Left renal pelvis (tissue), 4 donors: ENCODE data around the gene ZC3H10. TPM values are rescaled to one million over a fixed set of nuclear protein-coding genes. Genes with fewer than 3 reads are reported as not detected.
"Not testable (repeated sequence)": the region's sequence is repeated elsewhere in the genome, so short reads cannot be mapped to it uniquely, and the experiment has no call there.

Source experiments
- DNase-seq, 4 donors: peaks; one replicate each; pipeline ENCODE4 v3.0.0-alpha.2; 2013; ENCODE audit warnings: low read depth in 4 of 4, low spot score in 3 of 4
- polyA plus RNA-seq, 4 donors: library from polyadenylated mRNA; unstranded; fragments of 120-200 nt; gene quantifications; one replicate each; pipeline ENCODE4 v1.2.1, GENCODE V29; 2013; ENCODE audit not compliant: insufficient read length in 4 of 4

Gene ZC3H10
- polyA plus RNA-seq, 4 donors, result 4.7 to 6.5 (median 5.7) TPM

DNA sequence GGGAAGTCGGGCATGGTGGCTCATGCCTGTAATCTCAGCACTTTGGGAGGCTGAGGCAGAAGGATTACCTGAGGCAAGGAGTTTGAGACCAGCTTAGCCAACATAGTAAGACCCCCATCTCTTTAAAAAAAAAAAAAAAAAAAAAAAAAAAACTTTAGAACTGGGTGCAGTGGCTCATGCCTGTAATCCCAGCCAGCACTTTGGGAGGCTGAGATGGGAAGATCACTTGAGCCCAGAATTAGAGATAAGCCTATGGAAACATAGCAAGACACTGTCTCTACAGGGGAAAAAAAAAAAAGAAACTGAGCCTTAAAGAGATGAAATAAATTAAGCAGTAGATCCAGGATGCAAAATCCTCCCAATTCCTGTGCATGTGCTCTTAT, 15.4 kb upstream of the ZC3H10 start:
- no peak for DNase-seq

DNA sequence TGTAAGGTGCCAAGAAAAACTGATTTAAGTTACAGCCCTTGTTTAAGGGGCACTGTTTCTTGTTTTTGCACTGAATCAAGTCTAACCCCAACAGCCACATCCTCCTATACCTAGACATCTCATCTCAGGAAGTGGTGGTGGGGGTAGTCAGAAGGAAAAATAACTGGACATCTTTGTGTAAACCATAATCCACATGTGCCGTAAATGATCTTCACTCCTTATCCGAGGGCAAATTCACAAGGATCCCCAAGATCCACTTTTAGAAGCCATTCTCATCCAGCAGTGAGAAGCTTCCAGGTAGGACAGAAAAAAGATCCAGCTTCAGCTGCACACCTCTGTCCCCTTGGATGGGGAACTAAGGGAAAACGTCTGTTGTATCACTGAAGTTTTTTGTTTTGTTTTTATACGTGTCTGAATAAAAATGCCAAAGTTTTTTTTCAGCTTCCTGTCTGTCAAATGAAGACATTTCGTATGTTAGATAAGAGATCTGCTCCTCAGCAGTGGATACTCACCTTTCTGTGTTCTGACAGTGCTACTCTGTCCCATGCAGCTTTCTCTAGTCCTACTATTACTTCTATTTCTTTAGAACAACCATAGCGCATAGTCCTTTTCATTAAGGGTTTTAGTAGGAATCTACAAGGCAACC, 14.9 kb upstream of the ZC3H10 start:
- DNase-seq, result no peak

DNA sequence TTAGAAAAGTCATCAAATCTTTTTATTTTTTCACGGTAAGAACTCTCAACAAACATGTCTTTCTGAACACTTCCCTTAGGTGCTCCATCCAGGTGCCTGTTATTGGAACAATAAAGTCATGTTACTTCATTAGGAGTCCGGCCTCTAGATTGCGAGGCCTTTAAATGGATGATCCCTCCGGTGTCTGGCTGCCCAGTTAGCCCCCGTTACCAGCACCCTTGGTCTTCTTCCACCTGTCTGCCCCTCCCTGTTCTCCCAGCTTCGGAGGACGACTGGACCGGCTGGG, 14.3 kb upstream of the ZC3H10 start:
- DNase-seq, result no peak

DNA sequence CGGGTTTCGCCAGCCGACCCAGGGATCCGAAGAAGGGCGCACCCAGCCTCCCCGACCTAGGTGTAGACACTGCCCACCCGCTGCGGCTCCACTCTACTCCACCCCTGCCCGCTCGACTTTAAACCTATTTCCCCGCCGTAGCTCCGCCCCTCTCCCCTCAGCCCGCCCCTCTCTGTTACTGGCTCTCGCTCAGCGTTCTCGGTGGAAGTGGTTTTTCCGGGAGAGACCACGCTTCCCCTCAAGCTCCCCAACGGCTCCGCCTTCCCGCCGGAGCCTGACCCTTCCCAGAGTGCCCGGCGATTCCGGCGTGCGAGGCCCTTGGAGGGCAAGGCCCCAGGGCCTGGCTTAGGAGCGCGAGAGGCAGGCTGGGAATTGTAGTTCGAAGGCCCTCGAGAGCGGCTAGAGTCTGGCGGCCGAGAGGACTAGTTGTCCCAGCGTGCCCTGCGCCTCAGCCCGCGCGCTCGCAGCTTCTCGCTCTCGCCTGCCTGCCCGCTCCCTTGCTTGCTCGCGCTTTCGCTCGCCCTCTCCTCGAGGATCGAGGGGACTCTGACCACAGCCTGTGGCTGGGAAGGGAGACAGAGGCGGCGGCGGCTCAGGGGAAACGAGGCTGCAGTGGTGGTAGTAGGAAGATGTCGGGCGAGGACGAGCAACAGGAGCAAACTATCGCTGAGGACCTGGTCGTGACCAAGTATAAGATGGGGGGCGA, 13.8 kb upstream of the ZC3H10 start, which contains the start of gene PA2G4:
Gene PA2G4, plus strand, starts transcription at position 451 of the 706 bp plus-strand sequence. Its CDS starts 179 bp downstream, at position 630.
- peak; percentile 95 to 98 (median 97) for DNase-seq

DNA sequence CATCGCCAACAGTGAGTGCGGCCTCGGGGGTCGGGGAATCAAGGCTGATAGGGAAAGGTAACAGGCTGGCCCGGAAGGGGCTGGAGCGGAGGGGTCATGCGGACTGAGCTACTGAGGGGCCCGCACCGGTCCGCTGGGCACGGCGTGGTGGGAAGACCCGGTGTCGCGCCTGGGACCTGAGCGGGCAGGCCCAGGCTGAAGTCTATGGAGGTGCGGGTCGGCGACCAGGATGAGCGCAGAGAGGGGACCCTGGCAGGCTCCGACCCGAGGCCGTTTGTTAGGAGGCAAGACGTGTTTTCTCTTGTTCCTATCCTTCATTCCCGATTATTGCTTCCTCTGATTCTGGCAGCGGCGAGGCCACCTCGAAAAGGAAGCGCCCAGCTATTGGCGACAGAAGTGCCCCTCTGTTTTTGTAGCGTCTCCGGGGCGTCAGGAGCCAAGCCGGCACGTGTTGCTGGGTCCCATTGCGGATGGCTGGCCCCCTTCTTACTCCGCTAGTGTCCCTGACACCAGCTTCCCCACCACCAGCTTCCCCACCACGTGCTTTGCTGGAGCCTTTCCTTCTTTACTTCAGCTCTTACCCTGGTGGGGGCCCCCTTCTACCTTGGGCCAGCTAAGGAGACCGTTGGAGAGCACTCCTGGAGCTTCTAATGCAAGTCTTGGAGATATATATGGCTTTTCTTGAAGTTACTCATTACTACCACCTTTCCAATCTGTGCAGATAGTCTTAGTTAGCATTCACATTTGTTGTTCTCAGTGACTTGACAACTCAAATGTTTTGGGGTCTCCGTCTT, 13.1 kb upstream of the ZC3H10 start:
- DNase-seq, result no peak

DNA sequence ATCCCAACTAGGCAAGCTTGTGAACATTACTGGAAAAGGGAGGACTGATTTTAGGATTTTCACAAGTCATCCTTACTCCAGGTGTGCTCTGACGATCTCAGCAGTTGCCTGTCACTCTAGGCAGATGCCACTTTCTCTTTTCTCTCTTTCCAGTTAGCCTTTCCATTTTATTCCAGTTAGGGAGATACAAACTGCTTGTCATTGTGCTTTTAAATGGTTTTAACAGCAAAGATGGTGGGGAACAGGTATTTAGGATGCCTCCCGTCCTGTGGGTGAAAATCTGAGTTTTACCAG, 12.5 kb upstream of the ZC3H10 start:
- no peak for DNase-seq

DNA sequence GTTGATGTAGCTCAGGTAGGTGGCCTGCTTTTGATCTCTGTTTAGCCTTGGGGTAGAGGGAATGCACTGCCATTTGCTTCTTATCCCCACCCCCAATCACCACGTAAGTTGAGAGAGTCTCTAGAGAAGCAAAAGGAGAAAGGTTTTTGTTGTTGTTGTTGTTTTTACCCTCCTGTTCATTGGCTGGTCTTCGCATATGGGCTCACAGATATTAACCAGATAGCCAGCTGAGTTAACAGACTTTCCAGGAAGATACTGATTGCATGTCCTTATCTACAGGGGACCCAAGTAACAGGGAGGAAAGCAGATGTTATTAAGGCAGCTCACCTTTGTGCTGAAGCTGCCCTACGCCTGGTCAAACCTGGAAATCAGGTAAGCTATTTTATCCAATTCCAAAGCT, 10.8 kb upstream of the ZC3H10 start:
- no peak for DNase-seq

DNA sequence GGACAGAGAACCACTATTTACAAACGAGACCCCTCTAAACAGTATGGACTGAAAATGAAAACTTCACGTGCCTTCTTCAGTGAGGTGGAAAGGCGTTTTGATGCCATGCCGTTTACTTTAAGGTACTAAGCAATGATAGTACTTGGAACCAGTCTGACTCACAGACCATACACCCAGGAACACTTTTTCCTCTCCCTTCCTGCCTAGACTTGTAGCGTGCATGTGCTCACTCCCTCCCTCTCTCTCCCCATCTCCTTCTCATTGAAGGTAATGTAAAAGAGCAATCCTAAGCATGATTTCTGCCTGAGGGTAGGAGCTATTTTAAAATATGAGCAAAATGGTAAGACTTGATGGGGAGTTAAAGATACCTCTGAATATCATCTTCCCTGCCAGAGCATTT, 7.5 kb upstream of the ZC3H10 start:
- DNase-seq, result no peak

DNA sequence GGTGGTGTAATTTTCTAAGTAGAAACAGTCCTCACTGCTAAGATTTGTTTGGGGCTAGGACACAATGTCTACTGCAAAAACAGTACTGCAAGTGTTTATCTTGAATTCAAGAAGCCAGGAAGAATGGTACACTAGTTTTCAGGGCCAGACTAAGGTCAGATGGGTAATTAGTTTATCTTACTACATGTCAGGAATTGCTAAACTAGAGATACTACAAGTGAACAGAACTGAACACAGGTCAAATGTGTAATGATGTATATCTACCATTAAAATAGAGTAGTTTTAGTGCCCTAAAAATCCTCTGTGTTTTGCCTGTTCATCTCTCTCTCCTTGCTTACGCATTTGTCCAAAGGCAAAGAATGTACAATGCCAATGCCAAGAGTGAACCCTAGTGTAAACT, 4.0 kb upstream of the ZC3H10 start:
- no peak for DNase-seq

DNA sequence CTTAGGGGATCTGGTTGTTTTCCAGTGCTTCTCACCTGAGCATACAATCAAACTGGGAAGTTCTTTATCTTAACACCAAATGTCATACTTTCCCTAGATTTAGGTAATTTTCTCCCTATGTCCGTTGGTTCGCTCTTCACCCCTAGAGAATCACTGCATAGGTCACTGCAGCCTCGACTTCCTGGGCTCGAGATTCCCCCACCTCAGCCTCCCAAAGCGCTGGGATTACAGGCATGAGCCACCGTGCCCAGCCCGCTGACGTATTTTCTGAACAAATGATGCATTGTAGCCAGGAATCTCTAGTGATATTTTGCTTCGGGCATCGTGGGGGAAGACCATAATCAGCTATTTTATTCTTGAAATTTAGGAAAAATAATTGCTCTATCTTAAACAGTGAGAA, 2.7 kb upstream of the ZC3H10 start:
- no peak for DNase-seq

DNA sequence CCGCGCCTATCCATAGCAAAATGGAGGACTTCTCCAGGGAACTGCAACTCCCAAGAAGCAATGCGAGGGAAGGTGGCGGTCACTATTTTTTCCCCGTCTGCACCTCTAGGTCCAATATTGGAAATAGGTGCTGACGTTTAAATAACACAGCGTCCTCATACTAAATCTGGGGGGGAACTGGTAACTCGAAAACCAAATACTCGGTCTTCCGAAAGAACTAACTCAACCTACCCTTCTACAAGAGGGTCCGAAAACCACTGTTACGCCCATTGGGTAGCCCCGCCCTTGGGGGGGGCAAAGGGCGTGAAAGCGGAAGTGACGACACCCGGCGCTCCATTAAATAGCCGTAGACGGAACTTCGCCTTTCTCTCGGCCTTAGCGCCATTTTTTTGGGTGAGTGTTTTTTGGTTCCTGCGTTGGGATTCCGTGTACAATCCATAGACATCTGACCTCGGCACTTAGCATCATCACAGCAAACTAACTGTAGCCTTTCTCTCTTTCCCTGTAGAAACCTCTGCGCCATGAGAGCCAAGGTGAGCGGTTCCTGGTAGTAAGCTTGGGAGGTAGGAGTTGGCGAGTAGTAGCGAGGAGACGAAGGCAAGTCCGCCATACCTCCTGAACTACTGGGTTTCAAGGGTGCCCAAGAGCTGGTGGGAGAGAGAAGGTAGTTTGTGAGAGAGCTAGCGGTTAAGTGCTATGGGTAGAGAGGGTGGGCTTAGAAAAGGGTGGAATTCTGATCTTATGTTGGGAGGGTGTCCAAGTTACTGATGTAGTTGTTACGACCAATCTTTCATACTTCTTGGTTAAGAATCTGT, 1.6 kb upstream of the ZC3H10 start, which contains the start of gene RPL41:
Gene RPL41, plus strand, starts transcription at position 367 of the 815 bp plus-strand sequence.
- peak; percentile 96 to 98 (median 96) for DNase-seq

DNA sequence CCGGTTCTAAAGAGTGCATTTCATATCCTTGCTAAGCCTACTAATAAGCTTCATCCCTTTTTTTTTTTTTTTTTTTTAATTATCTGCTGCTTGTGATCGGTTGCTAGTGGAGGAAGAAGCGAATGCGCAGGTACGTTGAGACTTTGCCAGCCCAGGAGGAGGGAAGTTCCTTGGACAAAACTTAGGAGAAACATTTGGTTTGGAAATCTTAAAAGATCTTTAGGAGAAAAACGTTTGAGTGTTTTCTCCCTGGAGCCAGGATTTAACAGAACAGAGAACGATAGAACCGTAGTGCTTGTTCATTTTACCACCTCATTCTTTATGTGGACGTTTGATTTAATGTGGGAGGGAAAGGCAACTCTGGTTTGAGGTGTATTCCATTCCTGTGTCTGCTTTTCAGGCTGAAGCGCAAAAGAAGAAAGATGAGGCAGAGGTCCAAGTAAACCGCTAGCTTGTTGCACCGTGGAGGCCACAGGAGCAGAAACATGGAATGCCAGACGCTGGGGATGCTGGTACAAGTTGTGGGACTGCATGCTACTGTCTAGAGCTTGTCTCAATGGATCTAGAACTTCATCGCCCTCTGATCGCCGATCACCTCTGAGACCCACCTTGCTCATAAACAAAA, 872 bp upstream of the ZC3H10 start:
- DNase-seq, result not testable (repeated sequence)

DNA sequence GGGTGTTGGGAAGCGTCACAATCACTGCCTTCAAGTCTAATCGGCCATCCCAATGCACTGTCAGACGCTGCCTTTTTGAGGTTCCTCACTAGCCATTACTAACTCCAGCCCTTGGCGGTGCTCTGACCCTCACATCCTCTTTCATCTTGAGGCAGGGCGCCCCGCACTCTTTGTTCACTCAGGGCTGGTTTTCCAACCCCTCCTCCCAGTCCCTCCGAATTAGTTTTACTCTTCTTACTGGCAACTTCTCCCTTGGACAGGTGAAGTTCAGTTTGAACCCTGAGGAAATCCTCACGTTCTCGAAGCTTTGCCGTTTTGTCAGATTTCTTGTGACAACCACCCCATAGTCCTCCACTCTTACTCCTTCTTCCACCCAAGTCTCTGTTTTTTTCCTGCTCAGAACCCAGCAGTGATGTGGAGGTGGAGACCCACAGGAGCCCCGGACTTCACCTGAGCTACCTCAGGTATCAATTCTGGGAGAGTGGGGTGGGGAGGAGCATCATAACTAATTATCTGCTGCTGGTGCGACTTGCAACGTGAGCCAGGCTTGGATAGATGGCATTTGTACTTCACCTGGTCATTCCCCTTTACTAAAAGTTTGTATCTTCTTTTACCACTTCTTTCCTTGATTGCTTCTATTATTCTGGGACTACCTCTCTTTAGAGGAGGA, 757 bp downstream of the ZC3H10 start:
- no peak for DNase-seq

DNA sequence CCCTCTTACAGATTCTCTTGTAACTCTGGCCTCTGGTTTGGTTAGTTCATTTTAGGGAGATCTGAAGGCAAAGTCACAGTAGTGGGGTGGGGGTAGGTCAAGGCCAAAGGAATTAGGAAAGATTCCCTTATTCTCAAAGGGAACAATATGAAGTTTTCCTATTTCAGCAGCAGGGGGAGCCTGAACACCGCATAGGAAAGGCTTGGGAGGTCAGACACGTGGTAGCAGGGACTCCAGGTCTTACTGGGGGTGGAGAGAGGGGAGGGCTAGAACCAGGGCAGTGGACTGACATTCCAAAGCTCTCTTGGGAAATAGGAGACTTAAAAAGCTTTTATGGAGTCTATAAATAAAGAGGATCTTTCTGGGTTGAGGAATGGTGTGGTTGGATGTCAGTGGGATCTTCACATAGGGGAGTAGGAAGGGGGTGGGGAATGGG, 1.3 kb downstream of the ZC3H10 start:
- peak in 2 of 4 donors; percentile 66 to 83 for DNase-seq

DNA sequence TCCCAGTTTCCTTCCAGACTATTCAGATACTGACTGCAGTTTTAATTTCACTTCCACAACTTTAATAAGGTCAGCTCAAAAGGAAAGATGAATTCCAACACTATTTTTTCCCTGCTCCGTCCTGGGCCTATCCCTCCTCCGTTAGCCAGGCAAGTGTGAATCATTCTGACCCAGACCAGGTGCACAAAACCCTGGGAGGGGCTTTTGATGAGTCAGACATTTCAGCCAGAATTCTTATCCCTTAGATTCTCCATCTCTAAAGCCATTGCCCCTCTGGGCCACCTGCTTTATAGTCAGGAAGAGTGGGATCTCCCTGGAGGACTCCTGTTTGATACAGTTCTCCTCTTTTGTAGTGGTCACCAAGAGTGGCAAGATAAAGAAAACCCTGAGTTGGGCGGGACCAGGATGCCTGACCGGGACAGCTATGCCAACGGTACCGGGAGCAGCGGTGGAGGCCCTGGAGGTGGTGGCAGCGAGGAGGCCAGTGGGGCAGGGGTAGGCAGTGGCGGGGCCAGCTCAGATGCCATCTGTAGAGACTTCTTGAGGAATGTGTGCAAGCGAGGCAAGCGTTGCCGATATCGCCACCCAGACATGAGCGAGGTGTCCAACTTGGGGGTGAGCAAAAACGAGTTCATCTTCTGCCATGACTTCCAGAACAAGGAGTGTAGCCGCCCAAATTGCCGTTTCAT, 2.2 kb downstream of the ZC3H10 start:
- DNase-seq, result no peak

DNA sequence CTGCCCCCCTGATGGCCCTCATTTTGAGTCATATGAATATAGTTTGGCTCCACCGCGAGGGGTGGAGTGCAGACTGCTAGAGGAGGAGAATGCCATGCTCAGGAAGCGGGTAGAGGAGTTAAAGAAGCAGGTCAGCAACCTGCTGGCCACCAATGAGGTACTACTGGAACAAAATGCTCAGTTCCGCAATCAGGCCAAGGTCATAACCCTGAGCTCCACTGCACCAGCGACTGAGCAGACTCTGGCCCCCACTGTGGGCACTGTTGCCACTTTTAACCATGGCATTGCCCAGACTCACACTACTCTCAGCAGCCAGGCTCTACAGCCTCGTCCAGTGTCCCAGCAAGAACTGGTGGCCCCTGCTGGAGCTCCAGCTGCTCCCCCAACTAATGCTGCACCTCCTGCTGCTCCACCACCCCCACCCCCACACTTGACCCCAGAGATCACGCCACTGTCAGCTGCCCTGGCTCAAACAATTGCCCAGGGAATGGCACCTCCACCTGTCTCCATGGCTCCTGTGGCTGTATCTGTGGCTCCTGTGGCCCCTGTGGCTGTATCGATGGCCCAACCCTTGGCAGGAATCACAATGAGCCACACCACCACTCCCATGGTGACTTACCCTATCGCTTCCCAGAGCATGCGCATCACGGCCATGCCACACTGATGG, 3.3 kb downstream of the ZC3H10 start:
- DNase-seq, result no peak

DNA sequence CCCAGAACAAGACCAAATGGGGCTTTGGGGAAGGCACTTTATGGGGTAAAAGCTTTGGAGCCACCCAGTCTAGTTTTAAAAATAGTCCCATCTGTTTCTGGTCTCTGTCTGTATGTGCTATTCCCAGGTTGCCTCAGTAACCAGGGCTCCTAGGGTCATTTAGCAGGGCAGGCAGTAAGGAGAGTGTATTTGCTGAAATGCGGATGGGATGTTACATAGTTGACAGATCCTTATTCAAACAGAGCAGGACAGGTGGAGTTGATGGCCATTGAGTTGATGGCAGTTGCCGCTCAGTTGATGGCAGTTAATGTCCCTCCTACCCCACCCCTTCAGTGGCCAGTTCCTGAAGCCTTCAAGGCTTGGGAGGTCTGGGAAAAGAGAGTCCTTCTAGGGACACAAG, 4.6 kb downstream of the ZC3H10 start:
- DNase-seq, result no peak

DNA sequence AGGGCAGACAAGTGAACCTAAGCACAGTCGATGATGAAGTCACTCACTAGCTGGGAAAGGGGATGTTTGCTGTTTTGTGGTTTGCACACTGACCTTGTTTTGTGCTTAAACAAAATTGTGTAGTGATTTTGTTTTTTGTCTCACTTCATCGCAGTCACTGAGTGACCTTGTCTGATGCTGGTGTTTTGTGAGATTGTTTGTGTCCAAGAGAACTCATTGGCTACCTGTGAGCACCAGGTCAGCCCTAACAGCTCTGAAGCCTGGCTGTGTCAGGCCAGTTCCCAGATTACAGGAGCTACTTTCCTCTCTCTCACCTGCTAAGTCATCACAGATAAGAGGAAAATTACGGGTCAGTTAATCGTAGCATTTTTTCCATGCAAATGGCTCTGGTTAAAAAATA, 6.1 kb downstream of the ZC3H10 start:
- DNase-seq, result no peak

DNA sequence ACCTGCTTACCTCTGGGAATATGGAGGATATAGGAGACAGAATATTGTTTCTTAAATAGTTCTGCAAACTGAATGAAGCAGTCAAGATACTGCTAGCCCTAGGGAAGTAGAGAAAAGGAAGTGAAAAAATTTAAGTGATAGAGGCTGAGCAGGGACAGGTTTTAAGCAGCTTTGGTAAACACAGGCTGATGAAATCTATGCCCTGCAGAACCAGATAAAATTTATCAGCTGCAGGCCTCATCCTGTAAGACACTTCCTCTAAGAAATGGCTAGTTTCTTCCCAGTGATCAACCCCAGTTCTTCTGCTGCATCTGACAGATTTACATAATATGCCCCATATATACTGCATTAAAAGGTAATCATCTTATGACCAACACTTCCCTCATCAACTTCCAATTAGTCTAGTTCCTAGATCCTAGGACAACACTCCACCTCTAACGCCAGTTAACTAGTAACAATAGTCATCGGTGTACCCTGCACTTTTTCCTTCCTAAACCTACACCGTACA, 8.7 kb downstream of the ZC3H10 start:
- DNase-seq, result no peak
